K562 (cell line): Measurements from ENCODE around the gene UGT1A10. TPM values are rescaled to one million over a fixed set of nuclear protein-coding genes. Genes with fewer than 3 reads are reported as not detected.

Experiments used
- ATAC-seq: fragments of 200-7000 bp; cut with Tn5 transposase; 3 replicates; pipeline ENCODE4 v1.9.1; 2020; ENCODE audit warnings: moderate library complexity
- BruUV-seq: library from RNA; stranded (reverse); fragments of 400-500 nt; replicated peaks from 2 replicates; lab custom pipeline; 2021; lab: Mats Ljungman, UMichigan
- CTCF ChIA-PET: fragments of 300-600 bp; formaldehyde crosslinking; extraction: SDS; loops from one replicate; lab custom pipeline; 2021; ENCODE audit warnings: low intra/inter-chr PET ratio; lab: Yijun Ruan, JAX
- POLR2A ChIA-PET: fragments of 300-600, 350-650 bp; sonication (Branson Sonifier 250); formaldehyde crosslinking; extraction: SDS; loops from one replicate; lab custom pipeline; 2021; ENCODE audit warnings: antibody characterized with exemption, inconsistent platforms; lab: Yijun Ruan, JAX
- DNase-seq, 4 experiments: peaks; one replicate each; pipeline versions ENCODE4 v3.0.0 to v3.0.0-alpha.2; 2011 to 2018; ENCODE audit warnings: low spot score in 3 of 4, mixed read lengths in 3 of 4; ENCODE audit errors: extremely low read depth in 1 of 4
- FAIRE-seq: peaks from 2 replicates; lab custom pipeline; 2011; peaks lifted over from hg19 to GRCh38; lab: Jason Lieb, UNC
- H2AFZ ChIP-seq: 2 replicates; pipeline ENCODE4 v1.6.0; 2011; ENCODE audit warnings: low read depth, low read length, control low read depth, inconsistent platforms
- H3K27ac ChIP-seq: fragments of 200-600 bp; 3 replicates; pipeline ENCODE4 v1.8.0; 2011; ENCODE audit warnings: low read depth, mild to moderate bottlenecking, control low read depth, inconsistent platforms, low read length, moderate library complexity, mixed read lengths; ENCODE audit errors: extremely low read depth
- H3K27me3 ChIP-seq, 2 experiments: fragments of 300-600 bp in 1 of 2; 2 replicates in 1 of 2; 3 replicates in 1 of 2; pipeline versions ENCODE4 v1.6.0 to v1.8.0; 2011; ENCODE audit warnings: inconsistent platforms in 2 of 2, low read length in 2 of 2, mild to moderate bottlenecking in 1 of 2, mixed read lengths in 1 of 2, moderate library complexity in 1 of 2; ENCODE audit not compliant: control insufficient read depth in 2 of 2, insufficient read depth in 2 of 2
- H3K36me3 ChIP-seq: fragments of 300-600 bp; 3 replicates; pipeline ENCODE4 v1.8.0; 2011; ENCODE audit warnings: mild to moderate bottlenecking, low read length, inconsistent platforms; ENCODE audit not compliant: control insufficient read depth, insufficient read depth
- H3K4me1 ChIP-seq, 2 experiments: fragments of 200-600 bp in 1 of 2; replicated peaks in 1 of 2; 2 replicates in 1 of 2; 3 replicates in 1 of 2; pipeline versions ENCODE4 v1.5.1 to v1.8.0; 2011; ENCODE audit warnings: inconsistent platforms in 2 of 2, low read length in 2 of 2, mild to moderate bottlenecking in 1 of 2, mixed read lengths in 1 of 2, moderate library complexity in 1 of 2; ENCODE audit not compliant: control insufficient read depth in 2 of 2, insufficient read depth in 2 of 2
- H3K4me2 ChIP-seq: 2 replicates; pipeline ENCODE4 v1.6.1; 2011; ENCODE audit warnings: low read length, control low read depth, inconsistent platforms, mixed read lengths; ENCODE audit not compliant: insufficient read depth
- H3K4me3 ChIP-seq: fragments of 200-600 bp; sonication (generic), shearing (Covaris generic); 2 replicates; pipeline ENCODE4 v1.5.1; 2016; ENCODE audit warnings: control low read depth, inconsistent platforms
- H3K79me2 ChIP-seq: fragments of 200-600 bp; 3 replicates; pipeline ENCODE4 v1.8.0; 2011; ENCODE audit warnings: low read length, inconsistent platforms; ENCODE audit not compliant: control insufficient read depth, insufficient read depth
- H3K9ac ChIP-seq, 2 experiments: 2 replicates each; pipeline versions ENCODE4 v1.6.0 to v1.6.1; 2011; ENCODE audit warnings: low read depth in 2 of 2, low read length in 2 of 2, control low read depth in 1 of 2, inconsistent platforms in 1 of 2, mild to moderate bottlenecking in 1 of 2, mixed read lengths in 1 of 2; ENCODE audit not compliant: insufficient read depth in 1 of 2
- H3K9me1 ChIP-seq: one replicate; pipeline ENCODE4 v1.6.0; 2011; ENCODE audit warnings: inconsistent platforms, mild to moderate bottlenecking, low read length, moderate library complexity; ENCODE audit not compliant: control insufficient read depth, insufficient read depth
- H3K9me3 ChIP-seq: replicated peaks from 2 replicates; pipeline ENCODE4 v1.5.1; 2011; ENCODE audit warnings: low read depth, low read length, inconsistent platforms; ENCODE audit not compliant: control insufficient read depth, insufficient read depth
- H4K20me1 ChIP-seq: replicated peaks from 2 replicates; pipeline ENCODE4 v1.6.1; 2011; ENCODE audit warnings: low read length, inconsistent platforms, mixed read lengths; ENCODE audit not compliant: control insufficient read depth, insufficient read depth
- C11orf30 ChIP-seq: fragments of 450-650 bp; IDR thresholded peaks from 2 replicates; pipeline ENCODE4 v1.6.1; 2016; ENCODE audit warnings: low read depth, mild to moderate bottlenecking
- KDM5B ChIP-seq: fragments of 200-600 bp; sonication (generic); IDR thresholded peaks from 2 replicates; pipeline ENCODE4 v1.6.1; 2012; ENCODE audit warnings: low read depth, mild to moderate bottlenecking, moderate library complexity, low read length, control low read depth, inconsistent platforms; ENCODE audit not compliant: insufficient replicate concordance
- POLR2AphosphoS5 ChIP-seq: IDR thresholded peaks from 2 replicates; pipeline ENCODE4 v1.6.1; 2011; ENCODE audit warnings: mild to moderate bottlenecking, low read depth, low read length, moderate library complexity; ENCODE audit not compliant: control insufficient read depth, insufficient read depth
- ZC3H8 ChIP-seq: fragments of 450-650 bp; IDR thresholded peaks from 2 replicates; pipeline ENCODE4 v1.6.1; 2017
- ZNF436 ChIP-seq: fragments of 250-450, 450-650 bp; sonication (Bioruptor Pico); formaldehyde crosslinking; IDR thresholded peaks from 2 replicates; pipeline ENCODE4 v1.7.0; 2020; ENCODE audit warnings: mild to moderate bottlenecking
- WGBS: fragments of 100-300 bp; shearing (Covaris generic); methylation state at CpG from one replicate; pipeline ENCODE4 v1.1.6; 2016; ENCODE audit warnings: low coverage, mixed read lengths; ENCODE audit not compliant: insufficient coverage; ENCODE audit errors: missing lambda C conversion rate; 5-methylcytosine and 5-hydroxymethylcytosine counted together
- in situ Hi-C: fragments of 300-500 bp; cut with MboI; formaldehyde crosslinking; loops from 4 replicates; pipeline ENCODE4 v1.15.0; 2018; ENCODE audit warnings: inconsistent platforms, mixed read lengths
- intact Hi-C: fragments of 100-400 bp; cut with micrococcal nuclease; formaldehyde crosslinking; loops from 2 replicates; pipeline ENCODE4 v1.14.2; 2022
- polyA plus RNA-seq, 8 experiments: library from polyadenylated mRNA; depleted of rRNA in 4 of 8; stranded (reverse) in 5 of 8; unstranded in 3 of 8; fragments of >200 nt; fragmentation: Nextera tagmentation in 2 of 8; fragmentation: Illumina TruSeq in 1 of 8; extraction: Ambion mirVana in 2 of 8; extraction: Trizol in 1 of 8; gene quantifications; 2 replicates each; pipeline versions ENCODE4 v1.2.1 to v1.2.3, GENCODE V29; 2011 to 2014; ENCODE audit warnings: inconsistent platforms in 1 of 8, missing spikeins in 1 of 8
- total RNA-seq, 7 experiments: library from RNA; depleted of rRNA in 6 of 7; stranded (reverse); fragments of >200 nt in 6 of 7; fragmentation: Illumina TruSeq in 2 of 7; extraction: Trizol in 2 of 7; gene quantifications; 2 replicates each; pipeline versions ENCODE4 v1.2.1 to v1.2.3, GENCODE V29; 2011 to 2021; ENCODE audit warnings: low replicate concordance in 1 of 7
- TF ChIP-seq, protein P1 (sequence below), 2 experiments: fragments of 150-350 bp in 1 of 2; IDR thresholded peaks; 2 replicates each; pipeline ENCODE4 v1.6.1; 2012 to 2016; ENCODE audit warnings: low read depth in 2 of 2, low read length in 2 of 2, mild to moderate bottlenecking in 1 of 2, moderate library complexity in 1 of 2

UGT1A10 gene
- total and polyA plus RNA-seq, 9 of the 15 experiments (the other 6 are each of a cell fraction or from before 2014, with no cell fraction given): not detected

DNA sequence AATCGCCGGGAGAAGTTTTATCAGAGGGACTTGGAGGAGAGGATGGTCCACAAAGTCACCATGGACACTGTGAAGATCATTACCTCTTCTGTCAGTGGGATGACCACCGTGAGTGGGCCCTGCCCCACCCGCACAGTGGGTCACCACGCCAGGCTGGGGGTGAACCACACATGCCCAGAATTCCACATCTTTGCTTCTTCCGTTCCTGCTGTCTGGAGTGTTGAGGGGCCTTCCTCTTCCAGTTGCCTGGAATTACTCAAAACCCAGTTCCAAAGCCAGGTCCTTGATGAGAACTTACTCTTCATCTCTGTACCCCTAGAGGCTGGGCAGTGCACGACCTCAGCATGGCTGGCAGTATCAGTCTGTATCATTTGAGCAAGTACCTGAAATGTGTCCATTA lies 164.0 kb downstream of the UGT1A10 start:
- 0% methylated on average over 7 of the region's 7 CpGs for WGBS
- ChIA-PET CTCF (no interaction called here), POLR2A (no interaction called here)
- Histone ChIP-seq H3K9ac (no peak overlapping the region), H3K4me2 (no peak overlapping the region), H3K27ac (no peak overlapping the region), H3K36me3 (no peaks in the 10 kb centered on the region), H3K79me2 (no peaks in the 10 kb centered on the region), H3K4me3 (no peak overlapping the region), H2AFZ (no peak overlapping the region), H4K20me1 (no peaks in the 10 kb centered on the region), H3K9me1 (no peaks in the 10 kb centered on the region), H3K9me3 (no peaks in the 10 kb centered on the region), H3K4me1 (no peaks in the 10 kb centered on the region; a peak in 1 of 5 replicates), H3K27me3 (peaks cover 0 to 6% of the 10 kb centered on the region in 2 experiments; a peak in 2 of 5 replicates)
- in situ Hi-C loops (no loop called here), intact Hi-C loops (no loop called here)
- FAIRE-seq: no peak
- TF ChIP-seq, protein P1, sequence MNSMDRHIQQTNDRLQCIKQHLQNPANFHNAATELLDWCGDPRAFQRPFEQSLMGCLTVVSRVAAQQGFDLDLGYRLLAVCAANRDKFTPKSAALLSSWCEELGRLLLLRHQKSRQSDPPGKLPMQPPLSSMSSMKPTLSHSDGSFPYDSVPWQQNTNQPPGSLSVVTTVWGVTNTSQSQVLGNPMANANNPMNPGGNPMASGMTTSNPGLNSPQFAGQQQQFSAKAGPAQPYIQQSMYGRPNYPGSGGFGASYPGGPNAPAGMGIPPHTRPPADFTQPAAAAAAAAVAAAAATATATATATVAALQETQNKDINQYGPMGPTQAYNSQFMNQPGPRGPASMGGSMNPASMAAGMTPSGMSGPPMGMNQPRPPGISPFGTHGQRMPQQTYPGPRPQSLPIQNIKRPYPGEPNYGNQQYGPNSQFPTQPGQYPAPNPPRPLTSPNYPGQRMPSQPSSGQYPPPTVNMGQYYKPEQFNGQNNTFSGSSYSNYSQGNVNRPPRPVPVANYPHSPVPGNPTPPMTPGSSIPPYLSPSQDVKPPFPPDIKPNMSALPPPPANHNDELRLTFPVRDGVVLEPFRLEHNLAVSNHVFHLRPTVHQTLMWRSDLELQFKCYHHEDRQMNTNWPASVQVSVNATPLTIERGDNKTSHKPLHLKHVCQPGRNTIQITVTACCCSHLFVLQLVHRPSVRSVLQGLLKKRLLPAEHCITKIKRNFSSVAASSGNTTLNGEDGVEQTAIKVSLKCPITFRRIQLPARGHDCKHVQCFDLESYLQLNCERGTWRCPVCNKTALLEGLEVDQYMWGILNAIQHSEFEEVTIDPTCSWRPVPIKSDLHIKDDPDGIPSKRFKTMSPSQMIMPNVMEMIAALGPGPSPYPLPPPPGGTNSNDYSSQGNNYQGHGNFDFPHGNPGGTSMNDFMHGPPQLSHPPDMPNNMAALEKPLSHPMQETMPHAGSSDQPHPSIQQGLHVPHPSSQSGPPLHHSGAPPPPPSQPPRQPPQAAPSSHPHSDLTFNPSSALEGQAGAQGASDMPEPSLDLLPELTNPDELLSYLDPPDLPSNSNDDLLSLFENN (IDR thresholded peaks at IDR 0.05; ENCODE audit: low read depth in 2 of 2, low read length in 2 of 2): no peak
- TF ChIP-seq ZC3H8 (no peak), C11orf30 (no peak), POLR2AphosphoS5 (no peak), KDM5B (no peak), ZNF436 (CRISPR knock-in tag) (no peak)
- ATAC-seq: no peak
- BruUV-seq: no TSS peak
- DNase-seq: no peak
